ENCODE data around the gene HLX.

HLX gene

DNA sequence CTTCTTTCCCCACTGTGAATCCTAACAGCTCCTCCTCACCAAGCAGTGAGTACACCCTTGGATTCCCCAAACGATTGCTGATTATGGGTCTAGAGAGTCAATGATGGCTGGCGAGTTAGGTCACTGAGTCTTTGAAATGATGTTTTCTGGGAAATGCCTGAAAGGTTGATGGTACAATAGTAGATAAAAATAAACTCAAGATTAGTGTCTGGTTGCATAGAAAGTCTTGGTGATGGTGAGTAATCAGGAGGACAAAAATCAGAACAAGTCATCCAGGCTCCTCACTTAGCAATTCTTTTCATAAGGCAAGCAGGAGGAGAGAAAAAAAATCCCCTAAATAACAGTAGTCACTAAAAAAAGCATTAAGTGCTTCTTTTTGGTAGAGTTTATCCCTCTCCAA, 22.6 kb downstream of the HLX start:
- no peak for DNase-seq

DNA sequence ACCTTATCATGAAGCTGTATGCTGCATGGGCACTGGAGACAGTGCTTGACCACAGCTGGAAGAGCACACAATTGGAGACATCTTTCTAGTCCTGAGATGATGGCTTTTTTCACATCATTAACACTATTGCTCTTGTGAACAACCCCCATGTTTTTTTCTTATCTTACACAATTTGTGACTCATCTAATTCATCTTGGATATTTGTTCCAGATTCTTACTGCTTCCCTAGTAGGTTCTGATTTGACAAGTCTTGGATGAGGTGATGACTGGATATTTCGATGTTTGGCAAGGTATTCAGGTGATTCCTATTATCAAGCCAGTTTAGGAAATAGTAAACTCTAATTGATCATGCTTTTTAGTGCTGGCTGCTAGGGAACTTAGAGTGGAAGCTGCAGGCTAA, 23.7 kb downstream of the HLX start:
- no peak for DNase-seq

DNA sequence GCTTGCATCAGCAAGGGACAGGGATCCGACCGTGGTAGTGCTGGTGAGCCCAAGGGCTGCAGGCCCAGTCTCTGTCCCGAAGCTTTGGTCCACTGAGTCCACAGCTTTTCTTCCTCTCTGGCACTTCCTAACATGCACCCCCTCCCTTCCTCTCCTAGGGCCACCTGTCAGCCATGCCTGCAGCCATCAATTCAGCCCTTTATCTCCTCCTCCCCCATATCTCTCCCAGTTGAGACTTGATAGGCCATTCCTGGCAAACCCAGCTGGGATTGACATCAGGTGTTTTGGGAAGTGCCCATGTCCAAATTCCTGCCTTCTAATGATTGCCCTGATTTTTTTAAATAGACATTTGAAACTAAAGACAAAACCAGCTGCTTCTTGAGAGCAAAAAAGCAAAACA, 25.6 kb downstream of the HLX start:
- no peak for DNase-seq

DNA sequence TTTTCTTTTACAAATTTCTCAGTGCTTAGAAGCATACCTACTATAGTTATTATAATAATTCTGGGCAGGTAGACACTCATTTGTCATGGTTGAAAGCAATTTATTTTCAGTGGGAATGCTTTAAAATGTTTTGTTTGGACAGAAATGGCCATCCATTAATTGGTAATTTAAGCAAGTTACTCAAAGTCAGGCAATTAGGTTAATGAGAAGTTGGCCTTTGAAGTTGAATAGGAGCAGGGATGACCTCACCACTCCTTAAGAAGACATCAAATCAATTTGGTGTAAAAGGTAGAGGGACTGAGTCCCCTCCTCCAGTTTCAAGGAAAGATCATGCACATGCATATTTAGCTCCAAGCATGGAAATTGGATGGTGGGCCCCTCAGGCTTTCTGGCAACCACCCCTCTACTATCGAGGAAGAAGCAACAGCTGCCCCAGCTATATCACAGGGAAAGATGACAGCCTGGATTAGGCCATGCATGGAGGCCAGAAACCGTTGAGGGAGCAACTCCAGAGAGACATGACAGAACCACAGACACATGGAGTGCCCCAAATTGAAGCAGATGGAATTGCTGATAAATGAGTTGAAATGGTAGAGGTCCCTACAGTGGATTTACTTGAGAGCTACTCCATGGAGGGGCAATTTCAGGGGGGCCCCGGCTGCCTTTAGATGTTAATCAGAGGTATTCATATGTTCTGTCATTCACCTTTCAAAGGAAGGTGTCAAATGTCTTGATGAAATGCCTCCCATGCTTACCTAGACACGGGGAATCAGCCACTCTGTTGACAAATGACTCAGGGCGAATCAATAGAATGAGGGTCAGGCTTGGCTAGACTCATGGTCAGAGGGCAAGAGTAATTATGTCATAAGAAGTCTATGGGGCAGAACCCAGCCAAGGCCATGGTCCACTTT, 26.7 kb downstream of the HLX start:
- no peak for DNase-seq

DNA sequence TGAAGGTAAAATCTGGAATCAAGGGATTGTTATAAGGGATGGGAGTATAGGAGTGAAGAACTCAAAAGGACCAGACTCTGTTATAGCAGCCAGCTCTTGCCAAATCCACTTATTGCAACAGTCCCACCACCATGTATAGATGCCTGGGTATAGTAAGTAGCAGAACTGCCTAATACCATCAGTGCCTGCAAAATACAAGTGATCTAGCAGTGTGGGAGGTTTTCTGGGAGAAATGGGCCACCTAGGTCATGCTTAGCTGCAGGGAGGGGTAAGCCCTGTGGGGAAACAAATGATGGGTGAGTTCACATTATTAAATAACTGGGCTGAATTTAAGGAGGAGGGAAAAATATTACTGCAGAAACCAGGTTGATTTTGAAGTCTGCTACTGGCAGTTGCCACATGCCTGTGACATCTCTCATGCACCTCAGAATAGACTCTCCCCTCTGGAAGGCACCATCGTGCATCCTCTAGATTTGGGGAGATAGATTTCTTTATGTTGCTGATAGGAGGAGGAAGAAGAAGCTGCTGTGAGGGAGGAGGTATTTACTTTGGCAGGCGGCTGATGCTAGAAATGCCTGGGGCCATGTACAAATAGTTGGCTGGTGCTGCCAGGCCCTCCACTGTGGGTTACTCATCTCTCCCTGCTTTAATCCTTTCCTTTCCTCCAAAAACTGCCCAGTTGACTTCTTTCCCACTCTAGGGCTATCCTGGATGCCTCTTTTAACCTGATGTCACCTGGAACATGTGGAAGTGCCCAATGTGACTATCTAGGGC, 27.5 kb downstream of the HLX start:
- no peak for DNase-seq

DNA sequence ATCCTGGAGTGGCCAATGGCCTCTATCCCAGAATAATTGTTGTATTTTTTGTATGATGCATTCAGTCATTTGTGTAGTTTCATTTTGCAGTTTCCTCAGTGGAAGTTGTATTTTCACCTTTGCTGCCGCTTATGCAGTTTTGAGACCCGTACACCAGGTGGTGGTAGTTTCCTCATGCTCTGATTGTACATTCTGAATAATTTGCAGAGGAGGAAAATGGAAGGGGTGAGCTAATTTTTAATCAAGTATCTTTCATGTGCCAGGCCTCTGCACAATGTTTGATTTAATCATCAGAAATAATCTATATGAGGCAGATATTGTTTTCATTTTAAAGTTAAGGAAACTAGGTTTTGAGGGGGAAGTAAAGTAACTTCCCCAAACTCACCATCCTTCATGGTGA, 29.5 kb downstream of the HLX start:
- no peak for DNase-seq

DNA sequence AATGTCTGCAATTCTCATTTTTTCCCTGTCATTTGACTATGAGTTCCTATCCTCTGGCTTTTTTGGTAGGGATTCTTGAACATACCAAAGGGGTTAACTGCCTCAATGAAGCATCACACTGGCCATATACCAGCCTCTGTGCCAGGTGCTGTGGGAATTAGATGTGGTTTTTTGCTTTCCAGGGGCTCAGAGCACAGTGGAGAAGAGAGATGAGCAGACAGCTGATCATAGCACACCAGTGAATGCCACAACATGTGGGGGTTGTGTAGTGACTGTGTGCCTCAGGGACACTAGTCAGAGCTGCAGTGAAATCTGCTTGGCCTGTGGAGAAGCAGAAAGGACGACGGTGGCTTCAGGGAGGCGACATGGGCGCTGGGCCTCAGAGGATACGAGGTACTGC, 30.8 kb downstream of the HLX start:
- DNase-seq, result no peak

DNA sequence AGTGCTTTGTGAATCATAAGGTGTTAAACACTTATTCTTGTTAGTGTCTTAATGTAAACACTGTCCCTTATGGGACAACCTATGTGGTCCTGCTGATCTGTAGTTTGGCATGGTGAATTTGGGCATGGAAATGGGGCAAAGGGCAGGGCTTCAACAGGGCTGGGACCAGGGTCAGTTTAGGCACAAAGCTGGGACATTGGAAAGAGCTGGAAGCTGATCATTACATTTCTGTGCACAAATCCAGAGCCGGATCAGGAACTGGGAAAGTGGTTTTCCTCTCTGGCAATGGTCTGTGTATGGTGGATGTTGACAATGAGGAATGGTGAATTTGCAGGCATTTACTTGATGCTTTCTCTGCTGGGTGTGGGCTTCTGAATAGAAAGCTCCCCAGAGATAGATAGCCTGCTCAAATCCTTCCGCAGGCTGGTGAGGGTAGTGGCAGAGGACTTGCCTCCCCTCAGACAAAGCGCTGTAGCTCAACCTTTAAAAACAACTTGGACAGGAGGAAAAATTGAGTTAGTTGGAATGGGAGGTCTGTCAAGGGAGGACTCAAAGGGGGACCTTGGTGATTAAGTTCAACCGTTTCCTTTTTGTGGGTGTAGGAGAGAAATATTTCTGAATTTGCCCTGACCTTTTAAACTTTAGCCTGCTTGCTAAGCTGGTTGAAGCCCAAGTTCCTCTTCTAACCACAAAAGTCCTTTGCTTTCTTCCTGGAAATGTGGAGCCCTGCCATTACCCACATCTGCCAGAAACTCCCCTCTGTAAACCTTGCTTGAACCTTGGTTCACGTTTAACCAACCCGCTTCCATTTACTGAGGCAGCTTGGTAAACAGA, 35.3 kb downstream of the HLX start:
- no peak for DNase-seq

DNA sequence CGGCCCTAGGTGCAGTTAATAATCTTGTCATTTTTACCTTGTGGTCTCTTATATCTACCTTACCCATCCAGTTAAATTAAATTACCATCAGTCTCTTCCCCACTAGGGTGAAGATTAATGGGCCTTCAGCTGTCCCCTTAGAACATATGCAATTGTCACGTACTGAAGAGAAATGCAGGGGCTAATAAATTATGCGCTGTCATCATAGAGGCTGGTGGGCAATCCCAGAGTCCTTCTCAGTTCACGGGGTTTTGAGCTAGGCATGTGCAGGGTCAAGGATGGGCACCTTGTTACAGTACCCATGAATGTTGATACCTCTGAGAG, 35.8 kb downstream of the HLX start:
- no peak for DNase-seq

DNA sequence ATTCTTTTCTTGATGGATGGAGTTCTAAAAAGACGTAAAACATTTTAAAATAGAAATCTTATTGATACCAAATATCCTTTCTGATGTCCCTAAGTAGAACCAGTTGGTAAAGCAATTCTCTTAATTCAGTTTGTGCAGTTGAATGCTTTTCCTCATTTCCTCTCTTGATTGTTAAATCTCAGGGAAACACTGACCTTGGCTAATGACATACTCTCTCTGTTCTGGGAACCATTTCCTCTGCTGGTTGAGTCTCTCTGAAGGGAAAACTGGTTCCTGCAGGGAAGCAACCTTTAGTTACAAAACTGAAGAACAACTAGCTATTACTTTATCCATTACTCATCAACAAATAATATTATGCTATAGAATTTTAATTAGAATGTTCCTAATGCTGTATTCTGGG, 36.7 kb downstream of the HLX start:
- no peak for DNase-seq

DNA sequence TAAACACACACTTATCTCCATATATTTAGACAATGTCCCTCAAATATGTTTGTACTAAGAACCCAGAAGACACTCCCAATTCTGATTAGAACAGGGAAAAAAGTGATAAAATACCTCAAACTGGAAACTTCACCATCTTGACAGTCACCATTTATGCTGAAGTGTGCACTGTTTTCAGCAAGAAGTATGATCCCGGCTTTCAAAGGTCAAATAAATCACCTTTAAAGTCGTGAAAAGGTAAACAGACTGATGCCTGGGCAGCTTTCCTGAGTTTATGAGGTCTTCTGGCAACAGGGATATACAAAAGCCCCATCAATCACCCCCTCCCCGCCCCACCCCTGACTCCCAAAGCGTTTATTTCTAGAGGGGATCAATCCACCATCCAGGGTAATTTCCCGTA, 37.9 kb downstream of the HLX start:
- no peak for DNase-seq

DNA sequence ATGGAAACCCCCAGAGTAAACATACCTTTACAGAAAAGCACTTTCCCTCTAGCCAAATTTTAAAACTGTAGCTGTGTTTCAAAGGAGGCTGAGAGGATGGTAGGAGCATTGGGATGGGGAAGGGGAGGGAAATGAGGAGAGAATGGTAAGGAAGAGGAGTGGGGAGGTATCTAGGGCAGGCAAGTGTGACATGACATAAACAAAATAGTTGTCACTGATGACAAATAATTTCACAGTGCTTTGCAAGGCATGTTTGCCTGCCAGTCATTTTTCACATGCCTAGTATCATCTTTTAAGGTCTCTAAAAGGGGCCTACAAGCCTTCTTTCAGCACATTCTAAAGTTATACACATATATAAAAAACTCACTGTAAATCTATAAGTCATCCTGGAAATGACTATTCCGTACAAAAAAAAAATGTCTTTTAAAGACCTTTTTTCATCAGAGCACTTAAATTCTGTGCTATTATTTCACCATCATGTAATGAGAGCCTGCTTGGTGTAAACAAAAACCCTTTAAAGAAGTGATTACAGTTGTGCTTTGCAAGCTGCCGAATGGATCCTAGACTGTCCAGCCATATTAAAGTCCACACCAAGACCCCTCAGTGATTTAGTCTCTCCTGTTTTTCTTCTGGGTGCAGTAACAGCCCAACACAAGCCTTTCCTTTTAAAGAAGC, 38.4 kb downstream of the HLX start:
- DNase-seq, result no peak

DNA sequence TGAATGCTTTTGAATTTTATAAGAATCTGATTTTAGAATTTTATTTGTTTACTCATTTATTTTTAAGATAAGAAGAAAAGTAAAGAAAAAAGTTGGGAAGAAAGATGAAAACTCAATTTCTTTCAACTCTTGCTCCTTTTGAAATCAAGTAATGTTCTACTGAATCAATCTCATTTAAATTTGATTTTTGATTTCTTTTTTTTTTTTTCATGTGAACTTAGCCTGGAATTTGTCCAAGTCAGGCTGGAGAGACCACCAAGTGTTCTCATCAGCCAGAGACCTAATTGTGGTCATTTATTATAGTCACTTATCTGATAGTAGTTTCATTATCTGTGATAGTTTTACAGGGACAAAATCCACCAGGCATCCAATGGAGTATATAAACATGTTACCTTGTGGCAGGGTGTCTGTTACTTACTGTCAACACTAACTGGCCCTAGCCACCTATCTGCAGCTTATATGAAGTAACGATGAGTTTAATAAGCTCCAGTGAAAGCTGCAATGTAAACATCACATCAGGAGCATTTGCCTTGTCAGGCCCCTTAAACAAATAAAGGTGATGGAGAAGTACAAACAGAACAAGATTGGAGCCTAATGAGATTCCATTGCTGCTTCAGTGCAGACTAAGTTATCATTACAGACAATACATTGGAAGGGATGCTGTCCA, 39.2 kb downstream of the HLX start:
- DNase-seq, result no peak

DNA sequence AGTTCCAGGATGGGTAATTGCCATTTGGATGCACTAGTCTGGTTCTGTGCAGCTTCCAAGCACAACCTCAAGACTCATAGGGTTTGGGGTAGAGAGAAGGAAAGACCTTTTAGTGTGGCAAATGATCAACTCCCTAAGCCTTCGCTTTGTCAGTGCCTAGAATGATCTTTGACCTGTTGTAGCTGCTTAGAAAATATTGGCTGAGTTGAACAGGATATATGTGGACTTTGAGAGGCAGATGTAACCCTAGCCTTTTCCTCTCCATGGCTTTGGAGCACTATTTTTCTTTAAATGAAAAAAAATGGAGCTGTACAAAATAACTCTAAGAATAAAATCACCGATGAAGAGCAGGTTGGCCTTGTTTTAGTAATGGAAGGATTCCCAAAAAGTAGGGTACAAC, 41.7 kb downstream of the HLX start:
- no peak for DNase-seq

DNA sequence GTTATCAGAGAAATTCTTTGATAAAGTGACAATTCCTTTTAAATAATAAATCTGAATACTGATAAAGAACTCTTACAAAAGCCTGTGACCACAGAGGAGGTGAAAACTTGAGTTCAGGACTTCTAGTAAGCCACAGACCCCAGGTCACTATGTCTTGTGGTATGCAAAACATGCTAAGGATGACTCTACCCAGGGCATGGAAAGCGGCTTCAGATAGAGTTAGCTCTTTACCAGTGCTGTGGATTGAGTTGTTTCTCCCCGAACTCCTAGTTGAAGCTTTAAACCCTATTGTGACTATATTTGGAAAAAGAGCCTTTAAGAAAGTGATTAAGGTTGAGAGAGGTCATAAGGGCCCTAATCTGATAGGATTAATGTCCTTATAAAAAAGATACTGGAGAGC, 42.3 kb downstream of the HLX start:
- no peak for DNase-seq

DNA sequence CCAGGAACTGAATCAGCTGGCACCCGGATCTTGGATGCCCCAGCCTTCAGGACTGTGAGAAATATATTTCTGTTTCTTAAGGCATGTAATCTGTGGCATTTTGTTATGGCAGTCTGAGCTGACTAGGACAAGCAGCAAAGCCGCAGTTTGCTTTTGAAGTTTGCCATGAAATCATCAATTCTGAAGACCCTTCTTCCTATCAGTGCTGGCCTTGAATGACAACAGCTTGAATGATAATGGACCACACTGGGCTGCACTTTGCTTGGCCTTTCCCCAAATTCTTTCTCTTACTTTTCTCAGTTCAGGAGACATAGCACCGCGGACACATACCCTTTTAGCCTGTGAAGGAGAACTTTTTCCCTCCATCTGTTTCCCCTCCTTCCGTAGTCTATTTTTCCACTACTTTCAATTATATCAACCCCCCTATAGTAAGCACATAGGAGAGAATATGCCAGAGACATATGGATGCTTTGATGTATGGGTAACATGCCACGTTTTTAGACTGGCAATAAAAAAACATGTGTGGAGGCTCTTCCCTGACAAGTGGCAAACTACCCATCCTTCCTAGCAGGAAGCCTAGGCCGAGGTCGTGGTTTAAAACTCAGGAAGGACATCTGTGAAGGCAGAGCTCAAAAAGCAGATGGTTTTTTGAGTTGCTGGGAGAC, 42.9 kb downstream of the HLX start:
- no peak for DNase-seq

DNA sequence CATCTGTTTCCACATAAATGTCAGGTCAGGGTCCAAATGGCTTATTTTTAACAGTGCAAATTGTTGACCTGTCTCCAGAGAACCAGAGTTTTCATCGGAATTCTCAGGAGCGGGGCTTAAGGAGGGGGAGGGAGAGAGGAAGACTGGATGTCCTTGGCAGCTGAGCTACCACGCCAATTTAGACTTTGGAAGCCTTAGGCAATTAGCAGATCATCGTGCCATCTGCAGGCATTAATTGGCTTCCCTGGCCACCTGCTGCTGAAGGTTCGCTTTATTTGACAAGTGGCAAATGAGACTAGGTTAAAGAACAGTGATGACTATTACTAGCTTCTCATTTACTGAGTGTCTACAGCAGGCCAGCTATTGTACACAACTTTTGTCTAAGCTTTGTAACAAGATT, 43.7 kb downstream of the HLX start:
- no peak for DNase-seq

DNA sequence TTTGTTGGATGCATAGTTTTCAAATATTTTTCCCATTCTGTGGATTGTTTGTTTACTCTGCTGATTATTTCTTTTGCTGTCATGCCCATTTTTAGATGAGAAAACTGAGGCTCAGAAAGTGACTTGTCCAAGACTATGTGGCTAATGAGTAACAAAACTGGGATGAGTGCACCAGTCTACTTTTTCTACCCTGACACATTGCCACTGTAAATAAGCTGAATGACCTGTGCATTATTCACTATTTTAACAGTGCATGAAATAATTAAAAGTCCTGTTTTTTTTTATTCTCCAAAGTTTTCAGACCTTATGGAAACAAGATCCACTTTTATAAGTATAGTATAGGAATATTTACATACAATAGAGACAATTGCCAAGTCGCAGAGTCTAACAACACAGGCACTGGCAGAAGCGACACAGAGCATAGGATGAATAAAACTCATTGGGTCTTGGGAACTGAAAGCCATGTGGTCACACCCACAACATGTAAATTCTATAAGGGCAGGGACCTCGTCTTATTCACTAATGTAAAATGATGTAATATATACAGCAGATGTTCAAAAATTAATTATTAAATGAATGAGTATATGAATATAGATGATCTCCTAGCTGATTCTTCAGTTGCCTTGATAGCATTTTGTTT, 45.2 kb downstream of the HLX start:
- no peak for DNase-seq

DNA sequence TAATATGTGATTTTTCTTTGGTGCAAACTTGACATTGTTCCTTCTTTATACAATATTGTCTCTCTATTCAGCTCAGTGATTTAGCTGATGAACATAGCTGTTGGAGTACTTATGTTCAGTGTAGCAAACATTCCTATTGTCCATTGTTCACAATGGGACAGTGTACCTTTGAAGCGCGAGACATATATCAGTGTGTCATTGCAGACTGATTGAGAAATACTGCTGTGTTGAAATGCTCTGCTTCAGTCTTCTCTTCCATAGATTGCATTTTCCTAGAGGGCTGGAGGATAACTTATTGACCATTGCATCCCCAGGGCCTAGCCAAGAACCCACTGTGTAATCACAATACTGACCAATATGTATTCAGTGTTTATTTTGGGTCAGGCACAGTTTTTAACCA, 46.5 kb downstream of the HLX start:
- DNase-seq, result no peak

DNA sequence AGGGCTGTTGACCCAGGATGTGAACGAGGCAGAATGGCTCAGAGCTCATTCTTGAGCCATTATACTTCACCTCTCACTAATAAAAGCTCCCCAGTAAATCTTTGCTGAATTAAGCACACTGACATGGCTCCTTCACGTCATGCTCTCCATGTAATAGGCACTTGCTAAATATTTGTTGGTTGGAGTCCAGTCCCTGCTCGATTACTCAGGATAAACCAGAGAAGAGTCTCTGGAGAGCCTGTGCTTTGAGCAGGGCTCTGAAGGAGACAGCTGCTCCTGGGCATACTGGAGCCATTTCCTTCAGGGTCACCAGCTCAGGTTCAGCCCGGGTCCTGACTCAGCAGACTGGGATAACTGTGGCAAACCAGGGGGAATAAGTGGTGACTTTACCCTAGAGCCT, 46.9 kb downstream of the HLX start:
- DNase-seq, result no peak

DNA sequence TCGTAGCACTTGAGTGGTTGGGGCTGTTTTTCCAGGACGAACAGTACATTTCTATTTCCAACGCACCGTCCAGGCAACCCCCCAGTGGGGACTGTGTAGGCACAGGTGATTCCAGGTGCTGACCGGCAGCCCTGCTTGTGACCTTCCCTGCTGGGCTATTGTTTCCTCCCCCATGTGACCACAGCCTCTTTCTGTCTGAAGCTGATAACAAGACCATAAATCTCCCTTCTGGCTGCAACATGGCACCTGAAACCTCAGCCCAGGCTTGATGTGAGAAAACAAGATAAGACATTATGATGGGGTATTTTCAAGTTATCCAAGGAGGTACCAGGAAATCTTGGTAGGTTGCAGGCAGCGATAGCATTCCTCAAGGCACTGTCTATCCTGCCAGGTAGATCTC, 48.2 kb downstream of the HLX start:
- no peak for DNase-seq

Measured in islet precursor cell (in vitro differentiated cells).